Inferior parietal cortex (tissue), 1 donor: ENCODE data around the gene ATP6V1E1.
"Not testable (repeated sequence)": the region's sequence is repeated elsewhere in the genome, so short reads cannot be mapped to it uniquely, and the experiment has no call there.

ENCODE experiments used
- DNase-seq: peaks from one replicate; pipeline ENCODE4 v3.0.0-alpha.2; 2016; ENCODE audit errors: extremely low spot score

The ATP6V1E1 gene

GRCh38 chr22:17581056-17581455 is 47.5 kb downstream of the ATP6V1E1 start:
- no peak for DNase-seq

- no peak for DNase-seq
Observed at GRCh38 chr22:17580441-17581031, 48.0 kb downstream of the ATP6V1E1 start.

GRCh38 chr22:17579535-17579981 is 49.0 kb downstream of the ATP6V1E1 start:
- no peak for DNase-seq

- peak; percentile 70 for DNase-seq
Observed at GRCh38 chr22:17578136-17578754, 50.3 kb downstream of the ATP6V1E1 start.

GRCh38 chr22:17576470-17576869 is 52.1 kb downstream of the ATP6V1E1 start:
- no peak for DNase-seq

- DNase-seq: no peak
Observed at GRCh38 chr22:17575681-17576080, 52.9 kb downstream of the ATP6V1E1 start.

GRCh38 chr22:17575151-17575550 is 53.4 kb downstream of the ATP6V1E1 start:
- DNase-seq: no peak

GRCh38 chr22:17570851-17571631 is 57.5 kb downstream of the ATP6V1E1 start:
- DNase-seq: peak; percentile 73

GRCh38 chr22:17569971-17570511 is 58.5 kb downstream of the ATP6V1E1 start:
- DNase-seq: no peak

- DNase-seq: no peak
Observed at GRCh38 chr22:17566776-17567175, 61.8 kb downstream of the ATP6V1E1 start.

GRCh38 chr22:17566016-17566687 is 62.4 kb downstream of the ATP6V1E1 start:
- not testable (repeated sequence) for DNase-seq

- peak; percentile 79 for DNase-seq
Observed at GRCh38 chr22:17563936-17564391, 64.6 kb downstream of the ATP6V1E1 start.

GRCh38 chr22:17562906-17563870 is 65.4 kb downstream of the ATP6V1E1 start, which contains the start of gene SLC25A18:
Gene SLC25A18, plus strand, starts transcription at chr22:17563498. Its CDS starts 16,447 bp downstream, at chr22:17579945.
- DNase-seq: peak; percentile 78

- DNase-seq: no peak
Observed at GRCh38 chr22:17559188-17559587, 69.4 kb downstream of the ATP6V1E1 start.

GRCh38 chr22:17554814-17555213 is 73.7 kb downstream of the ATP6V1E1 start:
- DNase-seq: no peak

GRCh38 chr22:17552737-17553136 is 75.8 kb downstream of the ATP6V1E1 start:
- DNase-seq: no peak

GRCh38 chr22:17549655-17550054 is 78.9 kb downstream of the ATP6V1E1 start:
- no peak for DNase-seq

GRCh38 chr22:17549183-17549582 is 79.4 kb downstream of the ATP6V1E1 start:
- no peak for DNase-seq

- no peak for DNase-seq
Observed at GRCh38 chr22:17548756-17549035, 79.9 kb downstream of the ATP6V1E1 start.

GRCh38 chr22:17548010-17548755 is 80.4 kb downstream of the ATP6V1E1 start:
- no peak for DNase-seq
